Measurements from ENCODE around the gene RANBP3L. TPM values are rescaled to one million over a fixed set of nuclear protein-coding genes. Genes with fewer than 3 reads are reported as not detected.

The RANBP3L gene
- total and polyA plus RNA-seq, 4 donors = 0.33 to 9.2 (median 2.1) TPM

DNA sequence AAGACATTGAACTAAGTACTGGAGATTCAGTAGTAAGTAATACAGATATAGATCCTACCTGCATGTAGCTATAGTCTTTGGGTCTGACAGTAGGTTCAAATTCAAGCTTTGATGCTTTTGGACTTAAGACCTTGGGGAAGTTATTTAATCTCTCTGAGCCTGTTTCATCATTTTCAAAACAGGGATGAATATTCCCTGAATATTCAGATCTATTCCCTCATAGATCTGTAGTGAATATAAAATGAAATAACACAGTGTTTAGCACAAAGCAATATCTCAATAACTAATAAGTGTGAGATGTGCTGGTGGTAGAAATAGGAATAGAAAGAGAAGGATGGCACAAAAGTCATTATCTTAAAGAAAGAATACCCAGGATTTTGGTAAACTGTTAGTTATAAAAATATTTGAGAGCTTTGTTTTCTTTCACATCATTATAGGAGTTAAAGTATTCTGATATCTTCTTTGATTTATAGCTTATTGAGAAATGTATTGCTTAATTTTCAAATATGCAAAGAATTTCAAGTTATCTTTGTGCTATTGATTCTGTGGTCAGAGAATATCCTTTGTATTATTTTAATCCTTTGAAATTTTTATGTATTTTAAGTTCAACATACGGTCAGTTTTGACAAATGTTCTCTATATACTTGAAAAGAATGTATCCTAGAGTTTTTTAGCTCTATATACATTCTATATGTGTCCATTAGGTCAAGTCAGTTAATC, 11.4 kb upstream of the RANBP3L start:
- H3K4me1 ChIP-seq (ENCODE audit: control insufficient read depth in 4 of 4, insufficient read depth in 4 of 4, low read length in 3 of 4) = no peaks in the 10 kb centered on the region
- DNase-seq (ENCODE audit: low spot score) = no peak
- no peak overlapping the region for H3K4me3 ChIP-seq (ENCODE audit: low read depth in 1 of 3, low read length in 3 of 3)
- no peak overlapping the region for H3K27ac ChIP-seq (ENCODE audit: low read depth in 1 of 2, low read length in 2 of 2)
- no peaks in the 10 kb centered on the region for H3K36me3 ChIP-seq (ENCODE audit: control insufficient read depth in 4 of 4, insufficient read depth in 3 of 4, low read depth in 1 of 4, low read length in 3 of 4)
- no peak for TF ChIP-seq TAF1 (conservative IDR thresholded peaks at IDR 0.05)
- no peak for TF ChIP-seq FOXA2 (IDR thresholded peaks at IDR 0.05)
- no peak for TF ChIP-seq JUND (IDR thresholded peaks at IDR 0.05)
- TF ChIP-seq, protein P1, sequence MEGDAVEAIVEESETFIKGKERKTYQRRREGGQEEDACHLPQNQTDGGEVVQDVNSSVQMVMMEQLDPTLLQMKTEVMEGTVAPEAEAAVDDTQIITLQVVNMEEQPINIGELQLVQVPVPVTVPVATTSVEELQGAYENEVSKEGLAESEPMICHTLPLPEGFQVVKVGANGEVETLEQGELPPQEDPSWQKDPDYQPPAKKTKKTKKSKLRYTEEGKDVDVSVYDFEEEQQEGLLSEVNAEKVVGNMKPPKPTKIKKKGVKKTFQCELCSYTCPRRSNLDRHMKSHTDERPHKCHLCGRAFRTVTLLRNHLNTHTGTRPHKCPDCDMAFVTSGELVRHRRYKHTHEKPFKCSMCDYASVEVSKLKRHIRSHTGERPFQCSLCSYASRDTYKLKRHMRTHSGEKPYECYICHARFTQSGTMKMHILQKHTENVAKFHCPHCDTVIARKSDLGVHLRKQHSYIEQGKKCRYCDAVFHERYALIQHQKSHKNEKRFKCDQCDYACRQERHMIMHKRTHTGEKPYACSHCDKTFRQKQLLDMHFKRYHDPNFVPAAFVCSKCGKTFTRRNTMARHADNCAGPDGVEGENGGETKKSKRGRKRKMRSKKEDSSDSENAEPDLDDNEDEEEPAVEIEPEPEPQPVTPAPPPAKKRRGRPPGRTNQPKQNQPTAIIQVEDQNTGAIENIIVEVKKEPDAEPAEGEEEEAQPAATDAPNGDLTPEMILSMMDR (IDR thresholded peaks at IDR 0.05; ENCODE audit: low read depth, low read length, missing input control) = no peak
- no peak for TF ChIP-seq GABPA (IDR thresholded peaks at IDR 0.05 in 1 of 2, conservative IDR thresholded peaks at IDR 0.05 in 1 of 2)
- TF ChIP-seq, protein P2, sequence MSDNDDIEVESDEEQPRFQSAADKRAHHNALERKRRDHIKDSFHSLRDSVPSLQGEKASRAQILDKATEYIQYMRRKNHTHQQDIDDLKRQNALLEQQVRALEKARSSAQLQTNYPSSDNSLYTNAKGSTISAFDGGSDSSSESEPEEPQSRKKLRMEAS (IDR thresholded peaks at IDR 0.05) = no peak
- TF ChIP-seq, protein P3, sequence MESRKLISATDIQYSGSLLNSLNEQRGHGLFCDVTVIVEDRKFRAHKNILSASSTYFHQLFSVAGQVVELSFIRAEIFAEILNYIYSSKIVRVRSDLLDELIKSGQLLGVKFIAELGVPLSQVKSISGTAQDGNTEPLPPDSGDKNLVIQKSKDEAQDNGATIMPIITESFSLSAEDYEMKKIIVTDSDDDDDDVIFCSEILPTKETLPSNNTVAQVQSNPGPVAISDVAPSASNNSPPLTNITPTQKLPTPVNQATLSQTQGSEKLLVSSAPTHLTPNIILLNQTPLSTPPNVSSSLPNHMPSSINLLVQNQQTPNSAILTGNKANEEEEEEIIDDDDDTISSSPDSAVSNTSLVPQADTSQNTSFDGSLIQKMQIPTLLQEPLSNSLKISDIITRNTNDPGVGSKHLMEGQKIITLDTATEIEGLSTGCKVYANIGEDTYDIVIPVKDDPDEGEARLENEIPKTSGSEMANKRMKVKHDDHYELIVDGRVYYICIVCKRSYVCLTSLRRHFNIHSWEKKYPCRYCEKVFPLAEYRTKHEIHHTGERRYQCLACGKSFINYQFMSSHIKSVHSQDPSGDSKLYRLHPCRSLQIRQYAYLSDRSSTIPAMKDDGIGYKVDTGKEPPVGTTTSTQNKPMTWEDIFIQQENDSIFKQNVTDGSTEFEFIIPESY (IDR thresholded peaks at IDR 0.05) = no peak
- no peak for TF ChIP-seq RXRA (IDR thresholded peaks at IDR 0.05)
- TF ChIP-seq RAD21 (IDR thresholded peaks at IDR 0.05) = no peak
- no peaks in the 10 kb centered on the region for H3K27me3 ChIP-seq (ENCODE audit: control insufficient read depth in 4 of 4, insufficient read depth in 4 of 4, low read length in 3 of 4)
- H3K9me3 ChIP-seq (ENCODE audit: control insufficient read depth in 4 of 4, low read length in 3 of 4) = no peaks in the 10 kb centered on the region
- no peak overlapping the region for H3K9ac ChIP-seq (ENCODE audit: low read depth in 1 of 2, low read length in 2 of 2)
- WGBS = 80% methylated on average over 1 of the region's 1 CpG

DNA sequence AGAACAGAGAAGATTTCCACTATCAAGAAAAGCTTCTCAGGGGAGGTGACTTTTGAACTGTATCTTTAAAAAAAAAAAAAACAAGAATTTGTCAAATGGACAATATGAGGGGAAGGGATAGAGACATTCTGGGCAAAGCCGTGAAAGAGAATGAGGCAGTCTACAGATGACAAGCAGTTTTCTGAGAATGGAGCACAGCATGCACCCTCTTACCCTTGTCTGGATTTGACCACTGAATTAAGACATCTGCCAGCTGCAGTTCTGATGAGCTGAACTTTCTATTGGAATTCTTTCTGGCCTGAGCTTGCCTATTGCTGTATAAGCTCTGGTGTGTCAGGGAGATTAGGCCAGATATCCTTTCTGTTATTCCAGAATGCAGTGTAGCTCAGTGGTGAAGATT, 10.3 kb upstream of the RANBP3L start:
- Histone ChIP-seq H3K27ac (ENCODE audit: low read depth in 1 of 2, low read length in 2 of 2) (no peak overlapping the region), H3K4me3 (ENCODE audit: low read depth in 1 of 3, low read length in 3 of 3) (no peak overlapping the region), H3K27me3 (ENCODE audit: control insufficient read depth in 4 of 4, insufficient read depth in 4 of 4, low read length in 3 of 4) (no peaks in the 10 kb centered on the region), H3K9me3 (ENCODE audit: control insufficient read depth in 4 of 4, low read length in 3 of 4) (no peaks in the 10 kb centered on the region), H3K4me1 (ENCODE audit: control insufficient read depth in 4 of 4, insufficient read depth in 4 of 4, low read length in 3 of 4) (peaks cover 0 to 7% (median 2%) of the 10 kb centered on the region in 4 donors), H3K9ac (ENCODE audit: low read depth in 1 of 2, low read length in 2 of 2) (no peak overlapping the region), H3K36me3 (ENCODE audit: control insufficient read depth in 4 of 4, insufficient read depth in 3 of 4, low read depth in 1 of 4, low read length in 3 of 4) (no peaks in the 10 kb centered on the region)
- TF ChIP-seq, protein P4, sequence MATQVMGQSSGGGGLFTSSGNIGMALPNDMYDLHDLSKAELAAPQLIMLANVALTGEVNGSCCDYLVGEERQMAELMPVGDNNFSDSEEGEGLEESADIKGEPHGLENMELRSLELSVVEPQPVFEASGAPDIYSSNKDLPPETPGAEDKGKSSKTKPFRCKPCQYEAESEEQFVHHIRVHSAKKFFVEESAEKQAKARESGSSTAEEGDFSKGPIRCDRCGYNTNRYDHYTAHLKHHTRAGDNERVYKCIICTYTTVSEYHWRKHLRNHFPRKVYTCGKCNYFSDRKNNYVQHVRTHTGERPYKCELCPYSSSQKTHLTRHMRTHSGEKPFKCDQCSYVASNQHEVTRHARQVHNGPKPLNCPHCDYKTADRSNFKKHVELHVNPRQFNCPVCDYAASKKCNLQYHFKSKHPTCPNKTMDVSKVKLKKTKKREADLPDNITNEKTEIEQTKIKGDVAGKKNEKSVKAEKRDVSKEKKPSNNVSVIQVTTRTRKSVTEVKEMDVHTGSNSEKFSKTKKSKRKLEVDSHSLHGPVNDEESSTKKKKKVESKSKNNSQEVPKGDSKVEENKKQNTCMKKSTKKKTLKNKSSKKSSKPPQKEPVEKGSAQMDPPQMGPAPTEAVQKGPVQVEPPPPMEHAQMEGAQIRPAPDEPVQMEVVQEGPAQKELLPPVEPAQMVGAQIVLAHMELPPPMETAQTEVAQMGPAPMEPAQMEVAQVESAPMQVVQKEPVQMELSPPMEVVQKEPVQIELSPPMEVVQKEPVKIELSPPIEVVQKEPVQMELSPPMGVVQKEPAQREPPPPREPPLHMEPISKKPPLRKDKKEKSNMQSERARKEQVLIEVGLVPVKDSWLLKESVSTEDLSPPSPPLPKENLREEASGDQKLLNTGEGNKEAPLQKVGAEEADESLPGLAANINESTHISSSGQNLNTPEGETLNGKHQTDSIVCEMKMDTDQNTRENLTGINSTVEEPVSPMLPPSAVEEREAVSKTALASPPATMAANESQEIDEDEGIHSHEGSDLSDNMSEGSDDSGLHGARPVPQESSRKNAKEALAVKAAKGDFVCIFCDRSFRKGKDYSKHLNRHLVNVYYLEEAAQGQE (IDR thresholded peaks at IDR 0.05) = no peak
- no peak for TF ChIP-seq GABPA (IDR thresholded peaks at IDR 0.05 in 1 of 2, conservative IDR thresholded peaks at IDR 0.05 in 1 of 2)
- no peak for TF ChIP-seq EGR1 (IDR thresholded peaks at IDR 0.05; ENCODE audit: low read depth in 2 of 2)
- TF ChIP-seq HNF4A (conservative IDR thresholded peaks at IDR 0.05) = no peak
- no peak for TF ChIP-seq NR2F2 (IDR thresholded peaks at IDR 0.05)
- TF ChIP-seq TAF1 (conservative IDR thresholded peaks at IDR 0.05) = no peak
- TF ChIP-seq FOXA2 (IDR thresholded peaks at IDR 0.05) = no peak
- TF ChIP-seq JUND (IDR thresholded peaks at IDR 0.05) = no peak
- no peak for TF ChIP-seq RAD21 (IDR thresholded peaks at IDR 0.05)
- TF ChIP-seq RXRA (IDR thresholded peaks at IDR 0.05) = no peak
- TF ChIP-seq, protein P2 (IDR thresholded peaks at IDR 0.05) = no peak
- TF ChIP-seq, protein P1 (IDR thresholded peaks at IDR 0.05; ENCODE audit: low read depth, low read length, missing input control) = no peak
- TF ChIP-seq, protein P3 (IDR thresholded peaks at IDR 0.05) = no peak
- no peak for TF ChIP-seq YY1 (IDR thresholded peaks at IDR 0.05)
- no peak for TF ChIP-seq FOXA1 (IDR thresholded peaks at IDR 0.05)
- TF ChIP-seq HNF4G (IDR thresholded peaks at IDR 0.05) = no peak
- TF ChIP-seq, protein P5, sequence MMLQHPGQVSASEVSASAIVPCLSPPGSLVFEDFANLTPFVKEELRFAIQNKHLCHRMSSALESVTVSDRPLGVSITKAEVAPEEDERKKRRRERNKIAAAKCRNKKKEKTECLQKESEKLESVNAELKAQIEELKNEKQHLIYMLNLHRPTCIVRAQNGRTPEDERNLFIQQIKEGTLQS (IDR thresholded peaks at IDR 0.05) = no peak
- no peak for TF ChIP-seq SP1 (IDR thresholded peaks at IDR 0.05)
- 81% methylated on average over 1 of the region's 1 CpG for WGBS
- no peak for DNase-seq (ENCODE audit: low spot score)

Data from liver (tissue), 9 donors.